Neural cell (in vitro differentiated cells): ENCODE data around the gene CCDC107. TPM values are rescaled to one million over a fixed set of nuclear protein-coding genes. Genes with fewer than 3 reads are reported as not detected.
"Not testable (repeated sequence)": the region's sequence is repeated elsewhere in the genome, so short reads cannot be mapped to it uniquely, and the experiment has no call there.

Experiments used
- H2AFZ ChIP-seq: fragments of 200-600, 300-800 bp; sonication (generic), shearing (Covaris generic); 2 replicates; pipeline ENCODE4 v1.6.0; 2014; ENCODE audit warnings: low read depth, mild to moderate bottlenecking, antibody characterized with exemption, low read length, moderate library complexity
- H3F3A ChIP-seq: fragments of 200-600 bp; shearing (Covaris generic); 2 replicates; pipeline ENCODE4 v1.6.1; 2016; ENCODE audit warnings: mild to moderate bottlenecking, moderate library complexity, mixed read lengths, antibody characterized with exemption, low read length; ENCODE audit not compliant: insufficient read depth, poor library complexity, severe bottlenecking
- H3K27ac ChIP-seq: fragments of 200-600, 300-800 bp; sonication (generic), shearing (Covaris generic); 2 replicates; pipeline ENCODE4 v1.5.1; 2014; ENCODE audit warnings: mild to moderate bottlenecking, low read length, moderate library complexity
- H3K27me3 ChIP-seq: fragments of 300-800, 200-600 bp; sonication (generic), shearing (Covaris generic); 2 replicates; pipeline ENCODE4 v1.6.0; 2014; ENCODE audit warnings: mild to moderate bottlenecking, low read depth, low read length, moderate library complexity; ENCODE audit not compliant: insufficient read depth
- H3K36me3 ChIP-seq: fragments of 300-800, 200-600 bp; sonication (generic), shearing (Covaris generic); 2 replicates; pipeline ENCODE4 v1.5.1; 2014; ENCODE audit warnings: mild to moderate bottlenecking, antibody characterized with exemption, low read length, moderate library complexity; ENCODE audit not compliant: insufficient read depth
- H3K4me2 ChIP-seq: fragments of 300-800, 200-600 bp; sonication (generic), shearing (Covaris generic); 2 replicates; pipeline ENCODE4 v1.6.0; 2014; ENCODE audit warnings: mild to moderate bottlenecking, low read length
- H3K4me3 ChIP-seq: fragments of 300-800, 200-600 bp; sonication (generic), shearing (Covaris generic); 2 replicates; pipeline ENCODE4 v1.5.1; 2014; ENCODE audit warnings: mild to moderate bottlenecking, low read length, moderate library complexity
- H3K79me2 ChIP-seq: fragments of 200-600 bp; shearing (Covaris generic); replicated peaks from 2 replicates; pipeline ENCODE4 v1.6.0; 2014; ENCODE audit warnings: mild to moderate bottlenecking, low read length, moderate library complexity; ENCODE audit not compliant: insufficient read depth
- H3K9ac ChIP-seq: fragments of 300-800, 200-600 bp; sonication (generic), shearing (Covaris generic); 2 replicates; pipeline ENCODE4 v1.6.1; 2016; ENCODE audit warnings: mild to moderate bottlenecking, low read length, mixed read lengths
- H3K9me2 ChIP-seq: fragments of 200-600 bp; shearing (Covaris generic); 2 replicates; pipeline ENCODE4 v1.6.1; 2016; ENCODE audit warnings: mild to moderate bottlenecking, low read length, mixed read lengths; ENCODE audit not compliant: insufficient read depth
- H3K9me3 ChIP-seq: fragments of 200-600, 300-800 bp; sonication (generic), shearing (Covaris generic); 2 replicates; pipeline ENCODE4 v1.6.1; 2016; ENCODE audit warnings: mild to moderate bottlenecking, mixed run types, low read length, moderate library complexity, mixed read lengths
- H4K20me1 ChIP-seq: fragments of 200-600 bp; shearing (Covaris generic); 2 replicates; pipeline ENCODE4 v1.6.1; 2016; ENCODE audit warnings: mild to moderate bottlenecking, mixed run types; ENCODE audit not compliant: insufficient read depth
- CTCF ChIP-seq: fragments of 450-650 bp; IDR thresholded peaks from 2 replicates; pipeline ENCODE4 v1.5.1; 2014; ENCODE audit warnings: antibody characterized with exemption, mild to moderate bottlenecking, moderate library complexity; ENCODE audit not compliant: poor library complexity, severe bottlenecking
- EP300 ChIP-seq: fragments of 450-650 bp; conservative IDR thresholded peaks from 2 replicates; pipeline ENCODE4 v1.6.1; 2014; ENCODE audit warnings: antibody characterized with exemption, mild to moderate bottlenecking, moderate library complexity; ENCODE audit not compliant: poor library complexity, severe bottlenecking
- EZH2 ChIP-seq: fragments of 200-600, 300-800 bp; shearing (Covaris generic), sonication (generic); IDR thresholded peaks from 2 replicates; pipeline ENCODE4 v1.6.1; 2014; ENCODE audit warnings: antibody characterized with exemption, low read length, borderline replicate concordance, mild to moderate bottlenecking; ENCODE audit not compliant: insufficient read depth, poor library complexity, severe bottlenecking
- MXI1 ChIP-seq: fragments of 450-650 bp; conservative IDR thresholded peaks from 2 replicates; pipeline ENCODE4 v1.6.1; 2014; ENCODE audit warnings: antibody characterized with exemption, mild to moderate bottlenecking; ENCODE audit not compliant: poor library complexity, severe bottlenecking
- POLR2AphosphoS5 ChIP-seq: IDR thresholded peaks from 2 replicates; pipeline ENCODE4 v1.6.1; 2012
- RAD21 ChIP-seq: fragments of 450-650 bp; conservative IDR thresholded peaks from 2 replicates; pipeline ENCODE4 v1.6.1; 2014; ENCODE audit warnings: antibody characterized with exemption, mild to moderate bottlenecking, moderate library complexity
- REST ChIP-seq: IDR thresholded peaks from 2 replicates; pipeline ENCODE4 v1.6.1; 2012; ENCODE audit warnings: borderline replicate concordance
- SMC3 ChIP-seq: fragments of 450-650 bp; conservative IDR thresholded peaks from 2 replicates; pipeline ENCODE4 v1.6.1; 2014; ENCODE audit warnings: antibody characterized with exemption, mild to moderate bottlenecking, moderate library complexity; ENCODE audit not compliant: poor library complexity
- TAF1 ChIP-seq: IDR thresholded peaks from 2 replicates; pipeline ENCODE4 v1.6.1; 2012; ENCODE audit warnings: low read depth
- polyA plus RNA-seq: library from polyadenylated mRNA; depleted of rRNA; stranded (reverse); fragments of >200 nt; gene quantifications from 2 replicates; pipeline ENCODE4 v1.2.3, GENCODE V29; 2014

Gene CCDC107
- polyA plus RNA-seq, 1 donor from 2014 or later: 41.4 TPM

- Histone ChIP-seq H3K9ac (no peak overlapping the region), H2AFZ (no peak overlapping the region), H3F3A (no peaks in the 10 kb centered on the region), H3K27ac (no peak overlapping the region), H4K20me1 (no peaks in the 10 kb centered on the region), H3K4me2 (no peak overlapping the region), H3K36me3 (peaks cover 4% of the 10 kb centered on the region), H3K9me3 (no peaks in the 10 kb centered on the region), H3K4me3 (no peak overlapping the region), H3K79me2 (peaks cover 13% of the 10 kb centered on the region), H3K27me3 (peaks cover 2% of the 10 kb centered on the region), H3K9me2 (no peaks in the 10 kb centered on the region)
- TF ChIP-seq SMC3: no peak
- TF ChIP-seq EP300: no peak
- no peak for TF ChIP-seq POLR2AphosphoS5
- no peak for TF ChIP-seq CTCF
- TF ChIP-seq EZH2: no peak
- TF ChIP-seq RAD21: no peak
- no peak for TF ChIP-seq MXI1
- no peak for TF ChIP-seq REST
- TF ChIP-seq TAF1: no peak
These were observed 48.3 kb upstream of the CCDC107 start for GRCh38 chr9:35609820-35610163.

GRCh38 chr9:35611230-35611797, 46.8 kb upstream of the CCDC107 start:
- no peak overlapping the region for H3K4me2 ChIP-seq
- H3K27ac ChIP-seq: no peak overlapping the region
- H4K20me1 ChIP-seq: no peaks in the 10 kb centered on the region
- no peak overlapping the region for H3K4me3 ChIP-seq
- peaks cover 17% of the 10 kb centered on the region for H3K27me3 ChIP-seq
- no peak overlapping the region for H2AFZ ChIP-seq
- H3K9me3 ChIP-seq: no peaks in the 10 kb centered on the region
- no peaks in the 10 kb centered on the region for H3F3A ChIP-seq
- peaks cover 4% of the 10 kb centered on the region for H3K36me3 ChIP-seq
- no peak overlapping the region for H3K9ac ChIP-seq
- TF ChIP-seq EZH2 (no peak), CTCF (peak; percentile 66), RAD21 (peak; percentile 14)
- peaks cover 6% of the 10 kb centered on the region for H3K79me2 ChIP-seq
- H3K9me2 ChIP-seq: no peaks in the 10 kb centered on the region

- not testable (repeated sequence) for H3K9ac ChIP-seq, H3K36me3 ChIP-seq, H3K79me2 ChIP-seq, H3K4me3 ChIP-seq, H3K9me3 ChIP-seq, H3K9me2 ChIP-seq, H3K27ac ChIP-seq, H3K4me2 ChIP-seq, H4K20me1 ChIP-seq, H2AFZ ChIP-seq, H3F3A ChIP-seq
- peaks cover 24% of the 10 kb centered on the region for H3K27me3 ChIP-seq
These were observed 46.0 kb upstream of the CCDC107 start for GRCh38 chr9:35612066-35612465.
